Ascending aorta (tissue), 2 donors: ENCODE results near the gene FBXW12. TPM values are rescaled to one million over a fixed set of nuclear protein-coding genes. Genes with fewer than 3 reads are reported as not detected.
"Not testable (repeated sequence)": the region's sequence is repeated elsewhere in the genome, so short reads cannot be mapped to it uniquely, and the experiment has no call there.

ENCODE experiments used
- DNase-seq, 2 donors: peaks; one replicate each; pipeline ENCODE4 v3.0.0-alpha.2; 2019; ENCODE audit warnings: low spot score in 2 of 2
- H3K27ac ChIP-seq, 2 donors: fragments of 200-600 bp; sonication (generic); one replicate each; pipeline ENCODE4 v1.5.1; 2016 to 2017; ENCODE audit warnings: mild to moderate bottlenecking in 1 of 2
- H3K27me3 ChIP-seq: fragments of 200-600 bp; sonication (generic); one replicate; pipeline ENCODE4 v1.5.1; 2017
- H3K36me3 ChIP-seq, 2 donors: fragments of 200-600 bp; sonication (generic); one replicate each; pipeline ENCODE4 v1.5.1; 2016
- H3K4me1 ChIP-seq, 2 donors: fragments of 200-600 bp; sonication (generic); one replicate each; pipeline ENCODE4 v1.5.1; 2016 to 2017; ENCODE audit warnings: mild to moderate bottlenecking in 1 of 2
- H3K4me3 ChIP-seq, 2 donors: fragments of 200-600 bp; sonication (generic); one replicate each; pipeline ENCODE4 v1.5.1; 2016 to 2017; ENCODE audit warnings: mild to moderate bottlenecking in 1 of 2
- H3K9me3 ChIP-seq, 2 donors: fragments of 200-600 bp; sonication (generic); one replicate each; pipeline ENCODE4 v1.5.1; 2016
- intact Hi-C: fragments of 100-400 bp; cut with DNase I; formaldehyde crosslinking; loops from one replicate; pipeline ENCODE4 v1.15.1; 2023
- total RNA-seq: library from RNA; depleted of rRNA; stranded (reverse); fragments of >200 nt; gene quantifications from one replicate; pipeline ENCODE4 v1.1.0, GENCODE V29; 2016
- TF ChIP-seq, protein P1 (sequence below), 3 experiments: fragments of 200-600 bp in 2 of 3; fragments of 450-650 bp in 1 of 3; sonication (generic) in 2 of 3; IDR thresholded peaks; one replicate each; pipeline ENCODE4 v1.5.1; 2016 to 2019; ENCODE audit warnings: antibody characterized with exemption in 3 of 3, mild to moderate bottlenecking in 1 of 3, moderate library complexity in 1 of 3

The FBXW12 gene
- total RNA-seq, 1 donor from 2014 or later, result not detected

GRCh38 chr3:48399387-48400172 is 27.6 kb downstream of the FBXW12 start:
- Histone ChIP-seq H3K4me3 (no peak overlapping the region), H3K36me3 (peaks cover 0 to 14% of the 10 kb centered on the region in 2 donors), H3K4me1 (peaks cover 22 to 25% of the 10 kb centered on the region in 2 donors), H3K27ac (peak overlapping the region in 1 of 2 donors; percentile 80), H3K27me3 (no peaks in the 10 kb centered on the region), H3K9me3 (no peaks in the 10 kb centered on the region)
- no peak for DNase-seq
- intact Hi-C loops, result loop anchor here (1.0 to 5.0 kb wide), 3 partner anchors 103 to 149 kb away; partner anchors contain the start of gene SHISA5
- TF ChIP-seq, protein P1, sequence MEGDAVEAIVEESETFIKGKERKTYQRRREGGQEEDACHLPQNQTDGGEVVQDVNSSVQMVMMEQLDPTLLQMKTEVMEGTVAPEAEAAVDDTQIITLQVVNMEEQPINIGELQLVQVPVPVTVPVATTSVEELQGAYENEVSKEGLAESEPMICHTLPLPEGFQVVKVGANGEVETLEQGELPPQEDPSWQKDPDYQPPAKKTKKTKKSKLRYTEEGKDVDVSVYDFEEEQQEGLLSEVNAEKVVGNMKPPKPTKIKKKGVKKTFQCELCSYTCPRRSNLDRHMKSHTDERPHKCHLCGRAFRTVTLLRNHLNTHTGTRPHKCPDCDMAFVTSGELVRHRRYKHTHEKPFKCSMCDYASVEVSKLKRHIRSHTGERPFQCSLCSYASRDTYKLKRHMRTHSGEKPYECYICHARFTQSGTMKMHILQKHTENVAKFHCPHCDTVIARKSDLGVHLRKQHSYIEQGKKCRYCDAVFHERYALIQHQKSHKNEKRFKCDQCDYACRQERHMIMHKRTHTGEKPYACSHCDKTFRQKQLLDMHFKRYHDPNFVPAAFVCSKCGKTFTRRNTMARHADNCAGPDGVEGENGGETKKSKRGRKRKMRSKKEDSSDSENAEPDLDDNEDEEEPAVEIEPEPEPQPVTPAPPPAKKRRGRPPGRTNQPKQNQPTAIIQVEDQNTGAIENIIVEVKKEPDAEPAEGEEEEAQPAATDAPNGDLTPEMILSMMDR (IDR thresholded peaks at IDR 0.05), result no peak

DNA sequence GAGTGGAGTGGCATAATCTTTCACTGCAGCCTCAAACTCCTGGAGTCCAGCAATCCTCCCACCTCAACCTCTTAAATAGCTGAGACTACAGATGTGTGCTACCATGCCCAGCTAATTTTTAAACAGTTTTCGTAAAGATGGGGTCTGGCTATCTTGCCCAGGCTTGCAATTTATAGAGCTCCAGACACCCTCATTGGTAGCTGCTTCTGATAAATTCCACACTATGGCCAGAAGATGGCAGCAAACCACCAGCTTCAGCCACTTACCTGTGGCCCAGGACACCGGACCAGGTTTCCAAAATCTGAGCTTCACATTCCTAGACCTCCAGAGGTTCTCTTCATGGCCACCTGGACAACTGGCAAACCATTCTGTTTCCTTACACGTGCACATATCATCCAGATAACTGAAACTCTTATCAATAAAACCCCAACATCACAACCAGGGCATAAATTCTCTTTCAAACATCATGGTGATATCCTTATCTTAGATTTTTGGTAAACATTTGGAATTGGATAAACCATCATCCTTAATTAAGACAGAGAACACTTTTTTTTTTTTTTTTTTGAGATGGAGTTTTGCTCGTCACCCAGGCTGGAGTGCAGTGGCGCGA is 28.9 kb downstream of the FBXW12 start:
- no peak overlapping the region for H3K4me3 ChIP-seq
- peaks cover 6 to 23% of the 10 kb centered on the region in 2 donors for H3K36me3 ChIP-seq
- no peaks in the 10 kb centered on the region for H3K9me3 ChIP-seq
- no peaks in the 10 kb centered on the region for H3K27me3 ChIP-seq
- peak overlapping the region; percentile 80 to 89 for H3K27ac ChIP-seq
- intact Hi-C loops, result loop anchor here (1.0 to 5.0 kb wide), 3 partner anchors 35 to 148 kb away; partner anchors contain the start of gene SHISA5
- DNase-seq, result peak in 1 of 2 donors; percentile 75
- TF ChIP-seq, protein P1 (IDR thresholded peaks at IDR 0.05), result peak; percentile 82 to 85 (median 85)
- H3K4me1 ChIP-seq, result peaks cover 28 to 34% of the 10 kb centered on the region in 2 donors

- not testable (repeated sequence) for H3K4me3 ChIP-seq, H3K9me3 ChIP-seq, H3K27me3 ChIP-seq
- H3K36me3 ChIP-seq, result peaks cover 10 to 28% of the 10 kb centered on the region in 2 donors
- peak in 1 of 2 donors; percentile 60 for DNase-seq
- peak overlapping the region; percentile 80 to 89 for H3K27ac ChIP-seq
- intact Hi-C loops, result loop anchor here (1.0 to 5.0 kb wide), 3 partner anchors 35 to 147 kb away; partner anchors contain the start of gene SHISA5
- H3K4me1 ChIP-seq, result peaks cover 29 to 34% of the 10 kb centered on the region in 2 donors
Measured at GRCh38 chr3:48401434-48401901, 29.4 kb downstream of the FBXW12 start.

- H3K4me1 ChIP-seq, result peaks cover 29 to 34% of the 10 kb centered on the region in 2 donors
- TF ChIP-seq, protein P1 (IDR thresholded peaks at IDR 0.05), result no peak
- intact Hi-C loops, result loop anchor here (1.0 to 5.0 kb wide), 2 partner anchors 27 to 100 kb away; partner anchors contain the start of gene SHISA5
Measured at GRCh38 chr3:48402281-48402732, 30.3 kb downstream of the FBXW12 start.

GRCh38 chr3:48402907-48403306 is 30.9 kb downstream of the FBXW12 start:
- H3K27ac ChIP-seq, result peak overlapping the region; percentile 89 to 91
- H3K9me3 ChIP-seq, result no peaks in the 10 kb centered on the region
- peaks cover 29 to 34% of the 10 kb centered on the region in 2 donors for H3K4me1 ChIP-seq
- peaks cover 23 to 42% of the 10 kb centered on the region in 2 donors for H3K36me3 ChIP-seq
- DNase-seq, result peak in 1 of 2 donors; percentile 59
- H3K27me3 ChIP-seq, result no peaks in the 10 kb centered on the region
- intact Hi-C loops, result loop anchor here (1.0 to 5.0 kb wide), 2 partner anchors 26 to 99 kb away; partner anchors contain the start of gene SHISA5
- TF ChIP-seq, protein P1 (IDR thresholded peaks at IDR 0.05), result no peak
- no peak overlapping the region for H3K4me3 ChIP-seq

More at GRCh38 chr3:48402281-48402732, 30.3 kb downstream of the FBXW12 start:
- Histone ChIP-seq H3K27me3 (no peaks in the 10 kb centered on the region), H3K4me3 (no peak overlapping the region), H3K36me3 (peaks cover 19 to 36% of the 10 kb centered on the region in 2 donors), H3K9me3 (no peaks in the 10 kb centered on the region), H3K27ac (peak overlapping the region; percentile 89 to 91)
- DNase-seq, result peak; percentile 92 to 97
